PC-9 (cell line): ENCODE data around the gene KRTAP10-1.

Source experiments
- CTCF ChIP-seq: fragments of 200-600 bp; sonication (generic); conservative IDR thresholded peaks from 2 replicates; pipeline ENCODE4 v1.6.1; 2017; ENCODE audit warnings: mixed run types, antibody characterized with exemption, mild to moderate bottlenecking, moderate library complexity
- EZH2 ChIP-seq: fragments of 200-600 bp; sonication (generic); IDR thresholded peaks from 2 replicates; pipeline ENCODE4 v1.8.0; 2017; ENCODE audit warnings: antibody characterized with exemption, low read depth

GRCh38 chr21:44521301-44521927 is 18.6 kb downstream of the KRTAP10-1 start:
- TF ChIP-seq CTCF: no peak
- no peak for TF ChIP-seq EZH2
